ENCODE data around the gene FAM228B.

Gene FAM228B

GRCh38 chr2:24077879-24078278 is 45.4 kb upstream of the FAM228B start:
- TF ChIP-seq, protein P1, sequence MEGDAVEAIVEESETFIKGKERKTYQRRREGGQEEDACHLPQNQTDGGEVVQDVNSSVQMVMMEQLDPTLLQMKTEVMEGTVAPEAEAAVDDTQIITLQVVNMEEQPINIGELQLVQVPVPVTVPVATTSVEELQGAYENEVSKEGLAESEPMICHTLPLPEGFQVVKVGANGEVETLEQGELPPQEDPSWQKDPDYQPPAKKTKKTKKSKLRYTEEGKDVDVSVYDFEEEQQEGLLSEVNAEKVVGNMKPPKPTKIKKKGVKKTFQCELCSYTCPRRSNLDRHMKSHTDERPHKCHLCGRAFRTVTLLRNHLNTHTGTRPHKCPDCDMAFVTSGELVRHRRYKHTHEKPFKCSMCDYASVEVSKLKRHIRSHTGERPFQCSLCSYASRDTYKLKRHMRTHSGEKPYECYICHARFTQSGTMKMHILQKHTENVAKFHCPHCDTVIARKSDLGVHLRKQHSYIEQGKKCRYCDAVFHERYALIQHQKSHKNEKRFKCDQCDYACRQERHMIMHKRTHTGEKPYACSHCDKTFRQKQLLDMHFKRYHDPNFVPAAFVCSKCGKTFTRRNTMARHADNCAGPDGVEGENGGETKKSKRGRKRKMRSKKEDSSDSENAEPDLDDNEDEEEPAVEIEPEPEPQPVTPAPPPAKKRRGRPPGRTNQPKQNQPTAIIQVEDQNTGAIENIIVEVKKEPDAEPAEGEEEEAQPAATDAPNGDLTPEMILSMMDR (conservative IDR thresholded peaks at IDR 0.05; ENCODE audit: low read depth, low read length): no peak
- H3K4me3 ChIP-seq (ENCODE audit: low read length): peak overlapping the region; percentile 99
- DNase-seq (ENCODE audit: low read depth): no peak

- DNase-seq (ENCODE audit: low read depth): no peak
- no peak overlapping the region for H3K4me3 ChIP-seq (ENCODE audit: low read length)
- TF ChIP-seq, protein P1 (conservative IDR thresholded peaks at IDR 0.05; ENCODE audit: low read depth, low read length): no peak
Measured at GRCh38 chr2:24080701-24081100, 42.6 kb upstream of the FAM228B start.

DNA sequence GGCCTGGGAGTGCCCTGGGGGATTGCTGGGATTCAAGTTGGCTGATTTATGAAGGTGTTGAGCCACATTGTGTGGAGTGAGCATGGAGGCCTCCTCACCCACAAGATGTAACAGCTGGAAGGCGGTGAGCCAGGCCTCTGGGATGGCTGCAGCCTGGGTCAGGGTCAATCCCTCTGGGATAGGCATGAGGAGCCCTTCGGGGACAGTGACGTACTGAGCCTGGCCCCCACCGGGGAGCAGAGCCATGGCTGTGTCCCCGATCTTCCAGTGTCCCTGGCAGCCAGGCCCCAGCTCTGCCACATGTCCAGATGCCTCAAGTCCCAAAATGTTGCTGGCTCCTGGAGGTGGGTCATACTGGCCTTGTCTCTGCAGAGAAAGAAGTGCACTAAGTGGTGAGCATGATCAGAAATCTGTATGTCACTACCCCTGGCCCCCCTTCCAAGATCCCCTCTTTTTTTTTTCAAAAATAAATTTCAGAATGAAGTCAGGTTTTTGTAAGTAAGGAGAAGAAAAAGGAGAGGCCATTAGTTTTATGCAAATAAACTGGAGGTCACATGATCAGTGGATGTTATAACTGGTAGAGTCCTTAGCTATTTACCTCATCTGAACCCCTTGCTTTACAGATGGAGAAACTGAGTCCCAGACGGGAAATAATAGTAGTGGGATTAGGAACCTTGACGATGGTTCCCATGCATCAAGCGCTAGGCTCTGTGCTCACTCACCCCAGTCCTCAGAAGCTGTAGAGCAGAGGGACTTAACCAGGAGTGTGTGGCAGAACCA is 40.3 kb upstream of the FAM228B start:
- peak overlapping the region; percentile 70 for H3K4me3 ChIP-seq (ENCODE audit: low read length)
- DNase-seq (ENCODE audit: low read depth): no peak
- TF ChIP-seq, protein P1 (conservative IDR thresholded peaks at IDR 0.05; ENCODE audit: low read depth, low read length): no peak

GRCh38 chr2:24083567-24084385 is 39.5 kb upstream of the FAM228B start:
- TF ChIP-seq, protein P1 (conservative IDR thresholded peaks at IDR 0.05; ENCODE audit: low read depth, low read length): no peak
- DNase-seq (ENCODE audit: low read depth): peak; percentile 71
- H3K4me3 ChIP-seq (ENCODE audit: low read length): peak overlapping the region; percentile 70

- TF ChIP-seq, protein P1 (conservative IDR thresholded peaks at IDR 0.05; ENCODE audit: low read depth, low read length): peak; percentile 65
- DNase-seq (ENCODE audit: low read depth): peak; percentile 55
- H3K4me3 ChIP-seq (ENCODE audit: low read length): peak within 1 kb of the TSS; percentile 70
Measured at GRCh38 chr2:24084386-24085199, 38.7 kb upstream of the FAM228B start, which contains the start of gene TP53I3. Gene TP53I3, minus strand, starts transcription at chr2:24084834. Its CDS starts 508 bp downstream, at chr2:24084326.

- peak overlapping the region; percentile 70 for H3K4me3 ChIP-seq (ENCODE audit: low read length)
- TF ChIP-seq, protein P1 (conservative IDR thresholded peaks at IDR 0.05; ENCODE audit: low read depth, low read length): no peak
Measured at GRCh38 chr2:24085200-24085489, 38.1 kb upstream of the FAM228B start.

More at GRCh38 chr2:24085200-24085489, 38.1 kb upstream of the FAM228B start:
- DNase-seq (ENCODE audit: low read depth): no peak
